H1 (cell line): ENCODE results near the gene SMAGP. TPM values are rescaled to one million over a fixed set of nuclear protein-coding genes. Genes with fewer than 3 reads are reported as not detected.

ENCODE experiments used
- CTCF ChIA-PET: fragments of 300-600 bp; sonication (Branson Sonifier 250); formaldehyde crosslinking; loops from one replicate; lab custom pipeline; 2021; ENCODE audit not compliant: partially characterized antibody; lab: Charles Lee
- POLR2A ChIA-PET: fragments of 300-600 bp; sonication (Branson Sonifier 250); formaldehyde crosslinking; loops from one replicate; lab custom pipeline; 2021; ENCODE audit warnings: inconsistent platforms; ENCODE audit not compliant: partially characterized antibody; lab: Charles Lee
- DNase-seq, 2 experiments: peaks; one replicate each; pipeline versions ENCODE4 v3.0.0 to v3.0.0-alpha.2; 2010 to 2022; ENCODE audit warnings: low spot score in 2 of 2, low read depth in 1 of 2, mixed read lengths in 1 of 2
- FAIRE-seq: peaks from 2 replicates; lab custom pipeline; 2011; peaks lifted over from hg19 to GRCh38; lab: Jason Lieb, UNC
- H2AFZ ChIP-seq: 2 replicates; pipeline ENCODE4 v1.8.1; 2012; ENCODE audit warnings: low read length, inconsistent platforms
- H2AK5ac ChIP-seq: 2 replicates; pipeline ENCODE4 v1.6.1; 2013; ENCODE audit warnings: low read depth, low read length
- H2BK120ac ChIP-seq: replicated peaks from 2 replicates; pipeline ENCODE3; 2013; ENCODE audit warnings: low read depth, low read length, inconsistent platforms
- H2BK12ac ChIP-seq: 2 replicates; pipeline ENCODE4 v1.6.1; 2013; ENCODE audit warnings: low read depth, low read length
- H2BK15ac ChIP-seq: 2 replicates; pipeline ENCODE4 v1.6.1; 2013; ENCODE audit warnings: low read length
- H2BK20ac ChIP-seq: 2 replicates; pipeline ENCODE4 v1.6.1; 2013; ENCODE audit warnings: low read length
- H2BK5ac ChIP-seq: 2 replicates; pipeline ENCODE4 v1.6.1; 2013; ENCODE audit warnings: low read depth, low read length
- H3K14ac ChIP-seq: 2 replicates; pipeline ENCODE4 v1.6.1; 2013; ENCODE audit warnings: inconsistent platforms; ENCODE audit not compliant: insufficient read length
- H3K18ac ChIP-seq: 2 replicates; pipeline ENCODE4 v1.6.1; 2013; ENCODE audit warnings: low read length; ENCODE audit errors: extremely low read depth
- H3K23ac ChIP-seq: 2 replicates; pipeline ENCODE4 v1.6.1; 2013; ENCODE audit warnings: inconsistent platforms; ENCODE audit not compliant: insufficient read length
- H3K23me2 ChIP-seq: 2 replicates; pipeline ENCODE4 v1.6.1; 2013; ENCODE audit warnings: low read depth, low read length
- H3K27ac ChIP-seq: 2 replicates; pipeline ENCODE4 v1.6.1; 2011; ENCODE audit warnings: low read depth, low read length, inconsistent platforms
- H3K27me3 ChIP-seq, 4 experiments: replicated peaks in 1 of 4; 1 replicate in 1 of 4; 2 replicates in 3 of 4; pipeline versions ENCODE4 v1.6.1 to v1.8.1; 2011 to 2013; ENCODE audit warnings: low read length in 3 of 4, mild to moderate bottlenecking in 3 of 4, inconsistent platforms in 2 of 4, mixed read lengths in 2 of 4, moderate library complexity in 1 of 4; ENCODE audit not compliant: control insufficient read depth in 3 of 4, insufficient read depth in 3 of 4; ENCODE audit errors: extremely low read depth in 1 of 4
- H3K36me3 ChIP-seq, 4 experiments: 2 replicates each; pipeline versions ENCODE4 v1.6.1 to v1.8.1; 2011 to 2013; ENCODE audit warnings: mild to moderate bottlenecking in 4 of 4, low read length in 3 of 4, moderate library complexity in 2 of 4, control low read depth in 1 of 4, inconsistent platforms in 1 of 4; ENCODE audit not compliant: insufficient read depth in 4 of 4, control insufficient read depth in 2 of 4
- H3K4ac ChIP-seq: replicated peaks from 2 replicates; pipeline ENCODE3; 2013; ENCODE audit warnings: low read length, low read depth, mixed read lengths, inconsistent platforms; ENCODE audit not compliant: insufficient read length
- H3K4me1 ChIP-seq, 4 experiments: replicated peaks in 1 of 4; 1 replicate in 1 of 4; 2 replicates in 3 of 4; pipeline versions ENCODE4 v1.6.1 to v1.8.1; 2011 to 2013; ENCODE audit warnings: low read length in 3 of 4, inconsistent platforms in 2 of 4, mixed read lengths in 1 of 4; ENCODE audit not compliant: insufficient read depth in 4 of 4, control insufficient read depth in 3 of 4
- H3K4me2 ChIP-seq, 2 experiments: 2 replicates each; pipeline versions ENCODE4 v1.6.1 to v1.8.1; 2011 to 2013; ENCODE audit warnings: low read depth in 2 of 2, low read length in 2 of 2, control low read depth in 1 of 2, inconsistent platforms in 1 of 2, mild to moderate bottlenecking in 1 of 2; ENCODE audit not compliant: insufficient read depth in 1 of 2
- H3K4me3 ChIP-seq, 4 experiments: fragments of 200-600, 300-600 bp in 1 of 4; sonication (generic), shearing (Covaris generic), sonication (Bioruptor Twin) in 1 of 4; 2 replicates each; pipeline versions ENCODE4 v1.5.1 to v1.8.1; 2011 to 2016; ENCODE audit warnings: low read length in 4 of 4, low read depth in 3 of 4, control low read depth in 2 of 4, inconsistent platforms in 2 of 4, mild to moderate bottlenecking in 2 of 4, mixed read lengths in 1 of 4, moderate library complexity in 1 of 4; ENCODE audit not compliant: insufficient read depth in 2 of 4; ENCODE audit errors: extremely low read depth in 1 of 4
- H3K56ac ChIP-seq: replicated peaks from 2 replicates; pipeline ENCODE3; 2013; ENCODE audit warnings: low read depth, mild to moderate bottlenecking, mixed read lengths, low read length, inconsistent platforms; ENCODE audit not compliant: insufficient read length
- H3K79me1 ChIP-seq: 2 replicates; pipeline ENCODE4 v1.6.1; 2013; ENCODE audit warnings: low read depth, low read length, control low read depth
- H3K79me2 ChIP-seq, 2 experiments: 2 replicates each; pipeline versions ENCODE4 v1.6.1 to v1.8.1; 2012 to 2013; ENCODE audit warnings: low read length in 2 of 2, mild to moderate bottlenecking in 2 of 2, inconsistent platforms in 1 of 2; ENCODE audit not compliant: insufficient read depth in 2 of 2, control insufficient read depth in 1 of 2
- H3K9ac ChIP-seq, 4 experiments: replicated peaks in 1 of 4; 1 replicate in 1 of 4; 2 replicates in 3 of 4; pipeline versions ENCODE4 v1.6.1 to v1.8.1; 2011 to 2013; ENCODE audit warnings: low read depth in 3 of 4, low read length in 3 of 4, control low read depth in 2 of 4, mild to moderate bottlenecking in 2 of 4, moderate library complexity in 2 of 4, inconsistent platforms in 1 of 4; ENCODE audit errors: extremely low read depth in 1 of 4
- H3K9me3 ChIP-seq, 2 experiments: 2 replicates each; pipeline versions ENCODE4 v1.6.1 to v1.8.1; 2012 to 2013; ENCODE audit warnings: mild to moderate bottlenecking in 2 of 2, moderate library complexity in 2 of 2, control low read depth in 1 of 2, inconsistent platforms in 1 of 2, low read depth in 1 of 2, low read length in 1 of 2, mixed read lengths in 1 of 2; ENCODE audit not compliant: insufficient read depth in 2 of 2
- H4K20me1 ChIP-seq, 2 experiments: replicated peaks in 1 of 2; 2 replicates each; pipeline versions ENCODE3 to v1.8.1; 2011 to 2013; ENCODE audit warnings: inconsistent platforms in 2 of 2, low read length in 2 of 2, mild to moderate bottlenecking in 1 of 2; ENCODE audit not compliant: insufficient read depth in 2 of 2, control insufficient read depth in 1 of 2
- H4K5ac ChIP-seq: 2 replicates; pipeline ENCODE4 v1.6.1; 2013; ENCODE audit warnings: low read length, low read depth, mixed read lengths, inconsistent platforms; ENCODE audit not compliant: insufficient read length
- H4K8ac ChIP-seq: 2 replicates; pipeline ENCODE4 v1.8.0; 2013; ENCODE audit warnings: mild to moderate bottlenecking, moderate library complexity, low read length, inconsistent platforms; ENCODE audit not compliant: insufficient read depth; ENCODE audit errors: extremely low read depth
- H4K91ac ChIP-seq: replicated peaks from 2 replicates; pipeline ENCODE3; 2013; ENCODE audit warnings: low read length, mixed read lengths, inconsistent platforms; ENCODE audit not compliant: insufficient read length
- CBX5 ChIP-seq: fragments of 300-800, 300-1000 bp; sonication (generic); IDR thresholded peaks from 2 replicates; pipeline ENCODE4 v1.7.1; 2016; ENCODE audit warnings: antibody characterized with exemption, low read length, low read depth
- GABPA ChIP-seq: IDR thresholded peaks from 2 replicates; pipeline ENCODE4 v1.6.1; 2011; ENCODE audit warnings: mild to moderate bottlenecking, low read length, moderate library complexity, borderline replicate concordance; ENCODE audit not compliant: insufficient read depth
- NANOG ChIP-seq: IDR thresholded peaks from 2 replicates; pipeline ENCODE4 v1.6.1; 2011; ENCODE audit warnings: low read length, low read depth, mild to moderate bottlenecking, inconsistent platforms; ENCODE audit not compliant: insufficient read depth, poor library complexity, severe bottlenecking
- WGBS, 2 experiments: shearing (Covaris generic) in 1 of 2; methylation state at CpG; one replicate each; pipeline versions ENCODE4 v1.1.6 to v1.1.7; 2013 to 2015; ENCODE audit warnings: low lambda C conversion rate in 2 of 2, mixed read lengths in 2 of 2, inconsistent platforms in 1 of 2, low coverage in 1 of 2, missing lambda C conversion rate in 1 of 2; ENCODE audit not compliant: insufficient replicate concordance in 2 of 2, insufficient coverage in 1 of 2, insufficient read length in 1 of 2; ENCODE audit errors: extremely low coverage in 1 of 2, missing lambda C conversion rate in 1 of 2; 5-methylcytosine and 5-hydroxymethylcytosine counted together
- long read RNA-seq, 2 experiments: library from RNA in 1 of 2; library from capped mRNA in 1 of 2; stranded (forward); transcript quantifications; one replicate each; pipeline ENCODE4 v2.0.0, GENCODE V29; 2021; ENCODE audit warnings: inconsistent platforms in 1 of 2
- polyA minus RNA-seq, 3 experiments: library from RNA; depleted of rRNA, polyadenylated mRNA; stranded (reverse); fragments of >200 nt; gene quantifications; 1 replicate in 2 of 3; 2 replicates in 1 of 3; pipeline ENCODE4 v1.2.3, GENCODE V29; 2011
- polyA plus RNA-seq, 7 experiments: library from polyadenylated mRNA; depleted of rRNA in 3 of 7; stranded (reverse) in 5 of 7; unstranded in 2 of 7; fragments of >200 nt in 5 of 7; fragments of 200-250 nt in 2 of 7; gene quantifications; 1 replicate in 5 of 7; 2 replicates in 1 of 7; 4 replicates in 1 of 7; pipeline versions ENCODE4 v1.2.1 to v1.2.3, GENCODE V29; 2011 to 2013; ENCODE audit warnings: missing spikeins in 2 of 7, mixed read lengths in 2 of 7
- total RNA-seq: library from RNA; stranded (reverse); fragmentation: NEBNext Ultra II Directional; extraction: Animal tissue kit (Norgen Biotek cat#: 25700); gene quantifications from 2 replicates; pipeline ENCODE4 v1.2.1, GENCODE V29; 2021
- TF ChIP-seq, protein P1 (sequence below): IDR thresholded peaks from 2 replicates; pipeline ENCODE4 v1.6.1; 2012; ENCODE audit warnings: low read length, inconsistent platforms

SMAGP gene, protein sequence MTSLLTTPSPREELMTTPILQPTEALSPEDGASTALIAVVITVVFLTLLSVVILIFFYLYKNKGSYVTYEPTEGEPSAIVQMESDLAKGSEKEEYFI
- total RNA-seq = 9.2 and 9.4 TPM in 2 replicates
- polyA plus RNA-seq (2011; rRNA removed) = 12.7 and 13.9 TPM in 2 replicates
- 12.9 TPM for polyA plus RNA-seq (2011; cell fraction: cytosol; rRNA removed)
- polyA plus RNA-seq (2011; cell fraction: nucleus; rRNA removed) = 8.2 TPM
- polyA plus RNA-seq (2012, experiment 1 of 2) = 9.5 to 11.2 TPM (median 10.4 TPM) in 4 replicates
- 11.1 TPM for polyA plus RNA-seq (2012, experiment 2 of 2)
- 10.1 TPM for polyA plus RNA-seq (2013, experiment 1 of 2)
- 11.8 TPM for polyA plus RNA-seq (2013, experiment 2 of 2)
- polyA minus RNA-seq (2011; rRNA and poly(A)+ RNA removed) = 9.9 and 12.0 TPM in 2 replicates
- polyA minus RNA-seq (2011; cell fraction: cytosol; rRNA and poly(A)+ RNA removed) = 3.4 TPM
- polyA minus RNA-seq (2011; cell fraction: nucleus; rRNA and poly(A)+ RNA removed) = 5.0 TPM
- long read RNA-seq, experiment 1, partial matches to known transcripts = 0 of 5 reads
- long read RNA-seq, experiment 1, other reads (novel, unspliced or antisense) = 1 of 5 reads
- long read RNA-seq, experiment 2, partial matches to known transcripts = 1 of 7 reads
- long read RNA-seq, experiment 2, other reads (novel, unspliced or antisense) = 2 of 7 reads

DNA sequence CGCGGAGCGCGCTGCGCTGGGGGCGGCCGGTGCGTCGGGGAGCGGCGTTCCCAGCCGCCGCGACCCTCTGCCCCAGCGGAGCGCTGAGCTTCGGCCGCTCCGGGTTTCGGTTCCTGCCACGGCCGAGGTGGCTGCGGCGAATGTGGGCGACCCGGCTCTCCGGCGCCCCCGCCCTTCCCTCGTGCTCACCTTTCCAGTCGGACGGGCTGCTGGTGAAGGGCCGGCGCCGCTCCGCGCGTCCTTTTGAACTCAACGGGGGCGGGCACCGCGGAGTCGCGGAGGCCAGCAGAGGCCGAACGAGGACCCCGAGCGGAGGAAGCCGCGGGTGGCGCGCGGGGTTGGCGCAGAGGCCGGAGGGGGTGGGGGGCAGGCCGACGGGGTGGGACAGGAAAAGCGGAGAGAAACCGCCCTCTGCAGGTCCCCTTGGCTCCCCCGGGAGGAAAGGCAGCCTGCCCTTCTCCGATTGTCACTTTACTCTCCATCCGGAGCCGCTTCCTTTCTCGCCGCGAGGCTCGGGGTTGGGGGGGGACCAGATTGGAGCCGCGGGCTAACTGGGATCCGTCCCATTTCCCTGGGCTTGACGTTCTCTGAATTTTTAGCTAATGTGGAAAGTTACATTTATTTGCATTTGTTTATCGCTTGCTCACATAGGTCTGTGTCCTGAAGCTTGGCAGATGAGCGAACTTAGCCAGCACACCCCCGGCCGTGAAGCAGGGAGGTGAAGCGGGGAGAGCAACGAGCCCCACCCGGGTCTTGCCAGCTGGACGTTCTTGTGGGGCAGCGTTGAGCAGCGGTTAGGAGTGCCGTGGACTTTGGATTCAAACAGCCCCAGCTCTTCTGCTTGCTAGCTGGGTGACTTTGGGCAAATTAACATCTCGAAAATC, at the start of gene SMAGP:
TSS of gene SMAGP (minus strand) at position 349 of the 884 bp plus-strand sequence. CDS start 1,137 bp downstream, outside the sequence.
- DNase-seq (peak in 1 of 2 experiments; percentile 89), FAIRE-seq (no peak)
- Histone ChIP-seq H3K9ac (peak within 1 kb of the TSS; percentile 26 to 74 (median 62); a peak in 6 of 7 replicates), H3K79me1 (no peaks in the 10 kb centered on the region), H4K8ac (peak within 1 kb of the TSS; percentile 87; the same call in 1 of the 2 replicates), H2BK20ac (peak within 1 kb of the TSS; percentile 27; the same call in 1 of the 2 replicates), H3K27ac (no peak within 1 kb of the TSS; the same call in 1 of the 2 replicates), H3K23me2 (peaks cover 5% of the 10 kb centered on the region; the same call in 1 of the 2 replicates), H3K79me2 (no peaks in the 10 kb centered on the region), H3K4ac (peak within 1 kb of the TSS; percentile 99), H2BK120ac (no peak within 1 kb of the TSS), H4K91ac (no peak within 1 kb of the TSS), H4K20me1 (no peaks in the 10 kb centered on the region), H3K4me1 (peaks cover 0 to 6% (median 2%) of the 10 kb centered on the region in 4 experiments; a peak in 5 of 7 replicates), H3K27me3 (peaks cover 0 to 11% (median 8%) of the 10 kb centered on the region in 4 experiments; a peak in 6 of 7 replicates), H3K36me3 (no peaks in the 10 kb centered on the region), H2AFZ (peak within 1 kb of the TSS; percentile 72), H3K4me2 (peak within 1 kb of the TSS; percentile 76 to 88), H2AK5ac (no peak within 1 kb of the TSS; the same call in 1 of the 2 replicates), H3K4me3 (peak within 1 kb of the TSS; percentile 42 to 84 (median 62)), H2BK12ac (peak within 1 kb of the TSS; percentile 88; the same call in 1 of the 2 replicates), H2BK5ac (peak within 1 kb of the TSS; percentile 39; the same call in 1 of the 2 replicates), H3K23ac (no peak within 1 kb of the TSS), H3K14ac (no peak within 1 kb of the TSS), H3K9me3 (no peaks in the 10 kb centered on the region), H4K5ac (peak within 1 kb of the TSS; percentile 68), H2BK15ac (peak within 1 kb of the TSS; percentile 72; the same call in 1 of the 2 replicates), H3K18ac (peak within 1 kb of the TSS; percentile 78), H3K56ac (no peak within 1 kb of the TSS)
- CTCF ChIA-PET = interaction anchor here (0.5 to 7.7 kb wide), 18 partner anchors 8 to 230 kb away, joined by 3 to 111 read pairs (median 3); no protein-coding TSS in a partner anchor
- WGBS, 2 experiments = 5% methylated on average over 30 of the region's 83 CpGs; no CpG with 5 or more reads in 1 of the 2 experiments
- POLR2A ChIA-PET = interaction anchor here (0.6 to 2.5 kb wide), 16 partner anchors 9 to 245 kb away, joined by 3 to 10 read pairs (median 4); partner anchors contain the start of genes CELA1, CSRNP2, DAZAP2 and GALNT6
- TF ChIP-seq CBX5 (no peak), GABPA (peak; percentile 45; the same call in 1 of the 2 replicates), NANOG (no peak)
- TF ChIP-seq, protein P1, sequence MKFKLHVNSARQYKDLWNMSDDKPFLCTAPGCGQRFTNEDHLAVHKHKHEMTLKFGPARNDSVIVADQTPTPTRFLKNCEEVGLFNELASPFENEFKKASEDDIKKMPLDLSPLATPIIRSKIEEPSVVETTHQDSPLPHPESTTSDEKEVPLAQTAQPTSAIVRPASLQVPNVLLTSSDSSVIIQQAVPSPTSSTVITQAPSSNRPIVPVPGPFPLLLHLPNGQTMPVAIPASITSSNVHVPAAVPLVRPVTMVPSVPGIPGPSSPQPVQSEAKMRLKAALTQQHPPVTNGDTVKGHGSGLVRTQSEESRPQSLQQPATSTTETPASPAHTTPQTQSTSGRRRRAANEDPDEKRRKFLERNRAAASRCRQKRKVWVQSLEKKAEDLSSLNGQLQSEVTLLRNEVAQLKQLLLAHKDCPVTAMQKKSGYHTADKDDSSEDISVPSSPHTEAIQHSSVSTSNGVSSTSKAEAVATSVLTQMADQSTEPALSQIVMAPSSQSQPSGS = no peak
